ENCODE results near the gene EGFR.

The EGFR gene

GRCh38 chr7:54985426-54986330, 33.1 kb upstream of the EGFR start:
- TF ChIP-seq CTCF (IDR thresholded peaks at IDR 0.05; ENCODE audit: low read length) (no peak), EZH2 (IDR thresholded peaks at IDR 0.05; ENCODE audit: borderline replicate concordance, low read length) (no peak)
- H3F3A ChIP-seq (ENCODE audit: insufficient read depth, low read length), result no peaks in the 10 kb centered on the region
- H2AFZ ChIP-seq (ENCODE audit: low read length), result no peak overlapping the region
- H3K9me3 ChIP-seq (ENCODE audit: low read length), result no peaks in the 10 kb centered on the region
- no peak overlapping the region for H3K9ac ChIP-seq (ENCODE audit: low read length)
- H3K4me1 ChIP-seq (ENCODE audit: insufficient read depth, low read length, severe bottlenecking), result no peaks in the 10 kb centered on the region
- no peaks in the 10 kb centered on the region for H3K36me3 ChIP-seq (ENCODE audit: insufficient read depth, low read length)
- H3K4me2 ChIP-seq (ENCODE audit: low read length), result no peak overlapping the region
- H3K4me3 ChIP-seq (ENCODE audit: low read depth, low read length, poor library complexity, severe bottlenecking), result no peak overlapping the region
- no peaks in the 10 kb centered on the region for H3K27me3 ChIP-seq (ENCODE audit: insufficient read depth, low read length)
- H3K79me2 ChIP-seq (ENCODE audit: insufficient read depth, low read length), result no peaks in the 10 kb centered on the region
- no peaks in the 10 kb centered on the region for H3K9me2 ChIP-seq (ENCODE audit: low read depth, low read length)
- no peaks in the 10 kb centered on the region for H4K20me1 ChIP-seq (ENCODE audit: insufficient read depth, low read length)
- no peak overlapping the region for H3K27ac ChIP-seq (ENCODE audit: low read depth, low read length, poor library complexity, severe bottlenecking)

GRCh38 chr7:54986716-54987115, 32.1 kb upstream of the EGFR start:
- Histone ChIP-seq H4K20me1 (ENCODE audit: insufficient read depth, low read length) (no peaks in the 10 kb centered on the region), H3K27ac (ENCODE audit: low read depth, low read length, poor library complexity, severe bottlenecking) (no peak overlapping the region), H3F3A (ENCODE audit: insufficient read depth, low read length) (no peaks in the 10 kb centered on the region), H3K36me3 (ENCODE audit: insufficient read depth, low read length) (no peaks in the 10 kb centered on the region), H3K4me1 (ENCODE audit: insufficient read depth, low read length, severe bottlenecking) (no peaks in the 10 kb centered on the region), H3K9ac (ENCODE audit: low read length) (no peak overlapping the region), H3K9me3 (ENCODE audit: low read length) (no peaks in the 10 kb centered on the region), H2AFZ (ENCODE audit: low read length) (no peak overlapping the region), H3K79me2 (ENCODE audit: insufficient read depth, low read length) (no peaks in the 10 kb centered on the region), H3K9me2 (ENCODE audit: low read depth, low read length) (no peaks in the 10 kb centered on the region), H3K4me3 (ENCODE audit: low read depth, low read length, poor library complexity, severe bottlenecking) (no peak overlapping the region), H3K27me3 (ENCODE audit: insufficient read depth, low read length) (no peaks in the 10 kb centered on the region), H3K4me2 (ENCODE audit: low read length) (no peak overlapping the region)
- no peak for TF ChIP-seq EZH2 (IDR thresholded peaks at IDR 0.05; ENCODE audit: borderline replicate concordance, low read length)
- no peak for TF ChIP-seq CTCF (IDR thresholded peaks at IDR 0.05; ENCODE audit: low read length)

GRCh38 chr7:54987772-54988171, 31.0 kb upstream of the EGFR start:
- Histone ChIP-seq H3K4me2 (ENCODE audit: low read length) (no peak overlapping the region), H3K9ac (ENCODE audit: low read length) (no peak overlapping the region), H3K9me2 (ENCODE audit: low read depth, low read length) (no peaks in the 10 kb centered on the region), H3K36me3 (ENCODE audit: insufficient read depth, low read length) (no peaks in the 10 kb centered on the region), H3K4me3 (ENCODE audit: low read depth, low read length, poor library complexity, severe bottlenecking) (no peak overlapping the region), H3K4me1 (ENCODE audit: insufficient read depth, low read length, severe bottlenecking) (no peaks in the 10 kb centered on the region), H3K27me3 (ENCODE audit: insufficient read depth, low read length) (no peaks in the 10 kb centered on the region), H2AFZ (ENCODE audit: low read length) (no peak overlapping the region), H3K79me2 (ENCODE audit: insufficient read depth, low read length) (no peaks in the 10 kb centered on the region), H4K20me1 (ENCODE audit: insufficient read depth, low read length) (no peaks in the 10 kb centered on the region), H3K27ac (ENCODE audit: low read depth, low read length, poor library complexity, severe bottlenecking) (no peak overlapping the region), H3F3A (ENCODE audit: insufficient read depth, low read length) (no peaks in the 10 kb centered on the region), H3K9me3 (ENCODE audit: low read length) (no peaks in the 10 kb centered on the region)
- TF ChIP-seq EZH2 (IDR thresholded peaks at IDR 0.05; ENCODE audit: borderline replicate concordance, low read length) (no peak), CTCF (IDR thresholded peaks at IDR 0.05; ENCODE audit: low read length) (no peak)

Data from OCI-LY1 (cell line).